HFFc6 (cell line): ENCODE results near the gene ATAD1. TPM values are rescaled to one million over a fixed set of nuclear protein-coding genes. Genes with fewer than 3 reads are reported as not detected.
"Not testable (repeated sequence)": the region's sequence is repeated elsewhere in the genome, so short reads cannot be mapped to it uniquely, and the experiment has no call there.

Experiments used
- DNase-seq: peaks from one replicate; pipeline ENCODE4 v3.0.0-alpha.2; 2018
- H3K27ac Mint-ChIP-seq: 2 replicates; pipeline ENCODE4 v1.8.0; 2020; ENCODE audit warnings: mild to moderate bottlenecking, mixed read lengths
- H3K27me3 Mint-ChIP-seq: 2 replicates; pipeline ENCODE4 v1.8.0; 2021; ENCODE audit warnings: mild to moderate bottlenecking, moderate library complexity, mixed read lengths; ENCODE audit not compliant: insufficient read depth
- H3K36me3 Mint-ChIP-seq: 2 replicates; pipeline ENCODE4 v1.8.0; 2021; ENCODE audit warnings: low read depth, mixed read lengths
- H3K4me1 Mint-ChIP-seq: 2 replicates; pipeline ENCODE4 v1.8.0; 2020; ENCODE audit warnings: low read depth, mixed read lengths
- H3K4me3 Mint-ChIP-seq: 2 replicates; pipeline ENCODE4 v1.8.0; 2020; ENCODE audit warnings: mild to moderate bottlenecking, moderate library complexity, mixed read lengths
- H3K9me3 Mint-ChIP-seq: 2 replicates; pipeline ENCODE4 v1.8.0; 2020; ENCODE audit warnings: mild to moderate bottlenecking, mixed read lengths
- total RNA-seq, 6 experiments: library from RNA; stranded (reverse); fragmentation: NEBNext Ultra II Directional; extraction: Animal tissue kit (Norgen Biotek cat#: 25700); gene quantifications; 2 replicates in 1 of 6; 3 replicates in 5 of 6; pipeline ENCODE4 v1.2.3, GENCODE V29; 2021
- TF ChIP-seq, protein P1 (sequence below): fragments of 200-600 bp; sonication (generic); IDR thresholded peaks from 2 replicates; pipeline ENCODE4 v1.5.0; 2021; ENCODE audit warnings: antibody characterized with exemption, mild to moderate bottlenecking

ATAD1 gene
- total RNA-seq, 6 experiments from 2014 or later, result 33.4 to 44.4 (median 35.8) TPM

DNA sequence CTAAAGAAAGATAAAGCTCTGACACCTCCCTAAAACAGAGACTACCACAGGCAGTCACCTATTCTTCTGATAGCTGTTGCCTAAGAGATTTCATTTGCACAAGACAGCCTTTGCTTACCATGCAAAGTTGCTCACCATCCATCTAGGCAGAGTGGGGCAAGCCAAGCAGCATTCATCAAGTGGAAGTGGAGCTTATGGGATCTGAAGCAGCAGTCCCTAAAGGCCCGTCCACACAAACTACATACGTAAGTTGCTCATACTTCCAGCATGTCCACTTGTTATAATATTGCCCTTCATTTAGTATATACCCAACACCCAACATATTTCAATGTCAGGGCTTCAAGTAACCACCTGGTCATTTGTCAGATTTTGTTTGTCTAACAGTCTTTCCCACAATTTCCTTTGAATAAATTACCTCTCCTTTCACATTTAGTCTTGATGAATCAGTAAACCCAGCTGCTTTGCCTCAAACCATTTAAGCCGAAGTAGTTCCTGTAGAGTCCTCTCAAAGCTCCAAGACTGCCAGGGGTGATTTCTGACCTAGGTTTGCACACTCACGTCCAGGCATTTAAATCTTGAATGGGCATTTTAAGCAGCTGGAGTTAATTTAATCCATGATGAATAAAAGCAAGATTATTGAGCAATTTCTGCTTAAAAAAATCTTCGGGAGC is 67.9 kb downstream of the ATAD1 start:
- H3K36me3 Mint-ChIP-seq, result peaks cover 52% of the 10 kb centered on the region
- peak; percentile 79 for DNase-seq
- peaks cover 3% of the 10 kb centered on the region; the same call in 1 of the 2 replicates for H3K9me3 Mint-ChIP-seq
- H3K4me3 Mint-ChIP-seq, result peak overlapping the region; percentile 2; the same call in 1 of the 2 replicates
- peaks cover 58% of the 10 kb centered on the region for H3K4me1 Mint-ChIP-seq
- peak overlapping the region; percentile 77 for H3K27ac Mint-ChIP-seq
- no peaks in the 10 kb centered on the region; the same call in none of the 2 replicates for H3K27me3 Mint-ChIP-seq
- TF ChIP-seq, protein P1, sequence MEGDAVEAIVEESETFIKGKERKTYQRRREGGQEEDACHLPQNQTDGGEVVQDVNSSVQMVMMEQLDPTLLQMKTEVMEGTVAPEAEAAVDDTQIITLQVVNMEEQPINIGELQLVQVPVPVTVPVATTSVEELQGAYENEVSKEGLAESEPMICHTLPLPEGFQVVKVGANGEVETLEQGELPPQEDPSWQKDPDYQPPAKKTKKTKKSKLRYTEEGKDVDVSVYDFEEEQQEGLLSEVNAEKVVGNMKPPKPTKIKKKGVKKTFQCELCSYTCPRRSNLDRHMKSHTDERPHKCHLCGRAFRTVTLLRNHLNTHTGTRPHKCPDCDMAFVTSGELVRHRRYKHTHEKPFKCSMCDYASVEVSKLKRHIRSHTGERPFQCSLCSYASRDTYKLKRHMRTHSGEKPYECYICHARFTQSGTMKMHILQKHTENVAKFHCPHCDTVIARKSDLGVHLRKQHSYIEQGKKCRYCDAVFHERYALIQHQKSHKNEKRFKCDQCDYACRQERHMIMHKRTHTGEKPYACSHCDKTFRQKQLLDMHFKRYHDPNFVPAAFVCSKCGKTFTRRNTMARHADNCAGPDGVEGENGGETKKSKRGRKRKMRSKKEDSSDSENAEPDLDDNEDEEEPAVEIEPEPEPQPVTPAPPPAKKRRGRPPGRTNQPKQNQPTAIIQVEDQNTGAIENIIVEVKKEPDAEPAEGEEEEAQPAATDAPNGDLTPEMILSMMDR, result no peak

DNA sequence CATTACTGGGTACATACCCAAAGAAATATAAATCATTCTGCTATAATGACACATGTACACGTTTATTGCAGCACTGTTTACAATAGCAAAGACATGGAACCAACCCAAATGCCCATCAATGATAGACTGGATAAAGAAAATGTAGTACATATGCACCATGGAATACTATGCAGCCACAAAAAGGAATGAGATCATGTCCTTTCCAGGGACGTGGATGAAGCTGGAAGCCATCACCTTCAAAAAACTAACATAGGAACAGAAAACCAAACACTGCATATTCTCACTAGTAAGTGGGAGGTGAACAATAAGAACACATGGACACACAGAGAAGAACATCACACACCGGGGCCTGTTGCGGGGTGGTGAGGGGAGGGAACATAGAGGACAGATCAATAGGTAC is 69.8 kb downstream of the ATAD1 start:
- not testable (repeated sequence) for H3K27me3 Mint-ChIP-seq, DNase-seq, H3K9me3 Mint-ChIP-seq
- Mint-ChIP-seq H3K27ac (peak overlapping the region; percentile 57), H3K4me1 (peaks cover 48% of the 10 kb centered on the region), H3K36me3 (peaks cover 53% of the 10 kb centered on the region), H3K4me3 (peak overlapping the region; percentile 32; the same call in 1 of the 2 replicates)

DNA sequence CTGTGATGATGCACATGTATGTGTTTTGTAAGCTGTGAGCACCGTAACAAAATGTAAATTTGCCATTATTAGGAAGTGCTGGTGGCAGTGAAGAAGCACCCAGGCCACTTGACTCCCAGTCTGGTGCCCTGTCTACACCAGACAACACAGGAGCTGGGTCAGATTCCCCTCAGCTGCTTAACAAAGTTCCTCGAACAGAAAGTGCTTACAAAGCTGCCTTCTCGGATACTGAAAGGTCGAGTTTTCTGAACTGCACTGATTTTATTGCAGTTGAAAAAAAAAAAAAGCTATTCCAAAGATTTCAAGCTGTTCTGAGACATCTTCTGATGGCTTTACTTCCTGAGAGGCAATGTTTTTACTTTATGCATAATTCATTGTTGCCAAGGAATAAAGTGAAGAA is 71.1 kb downstream of the ATAD1 start:
- Mint-ChIP-seq H3K27me3 (peaks cover 4% of the 10 kb centered on the region), H3K4me3 (no peak overlapping the region)

DNA sequence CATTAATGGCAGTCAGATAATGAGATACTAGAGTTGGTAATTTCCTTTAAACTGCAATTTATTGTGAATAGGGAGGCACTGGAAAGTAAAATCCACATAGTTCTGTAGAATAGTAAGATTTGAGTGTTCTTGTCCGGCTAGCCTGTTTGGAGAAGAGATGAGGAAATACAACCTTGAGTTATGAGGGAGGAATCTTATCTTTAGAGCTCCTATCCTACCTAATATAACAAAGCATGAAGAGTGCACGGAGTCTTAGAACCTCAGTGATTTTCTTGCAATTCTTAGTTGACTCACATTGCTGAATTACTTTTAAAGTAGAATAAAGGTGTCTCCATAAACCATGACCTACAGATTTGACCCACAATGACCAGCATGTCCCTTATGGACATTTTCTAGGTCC is 73.4 kb downstream of the ATAD1 start:
- Mint-ChIP-seq H3K9me3 (peaks cover 3% of the 10 kb centered on the region; the same call in 1 of the 2 replicates), H3K4me3 (no peak overlapping the region), H3K27me3 (peaks cover 7% of the 10 kb centered on the region), H3K36me3 (peaks cover 54% of the 10 kb centered on the region), H3K27ac (no peak overlapping the region), H3K4me1 (peaks cover 27% of the 10 kb centered on the region)
- no peak for DNase-seq
- TF ChIP-seq, protein P1, result no peak

More for the DNA sequence above, 71.1 kb downstream of the ATAD1 start:
- peaks cover 3% of the 10 kb centered on the region; the same call in 1 of the 2 replicates for H3K9me3 Mint-ChIP-seq
- DNase-seq, result no peak
- peaks cover 49% of the 10 kb centered on the region for H3K36me3 Mint-ChIP-seq
- TF ChIP-seq, protein P1, result no peak
- H3K4me1 Mint-ChIP-seq, result peaks cover 35% of the 10 kb centered on the region
- no peak overlapping the region for H3K27ac Mint-ChIP-seq

- H3K9me3 Mint-ChIP-seq, DNase-seq, H3K4me3 Mint-ChIP-seq, H3K27me3 Mint-ChIP-seq: not testable (repeated sequence)
- peak overlapping the region; percentile 34; the same call in 1 of the 2 replicates for H3K27ac Mint-ChIP-seq
- H3K4me1 Mint-ChIP-seq, result peaks cover 21% of the 10 kb centered on the region
- peaks cover 44% of the 10 kb centered on the region for H3K36me3 Mint-ChIP-seq
Measured at GRCh38 chr10:87742992-87743610, 74.9 kb downstream of the ATAD1 start.

DNA sequence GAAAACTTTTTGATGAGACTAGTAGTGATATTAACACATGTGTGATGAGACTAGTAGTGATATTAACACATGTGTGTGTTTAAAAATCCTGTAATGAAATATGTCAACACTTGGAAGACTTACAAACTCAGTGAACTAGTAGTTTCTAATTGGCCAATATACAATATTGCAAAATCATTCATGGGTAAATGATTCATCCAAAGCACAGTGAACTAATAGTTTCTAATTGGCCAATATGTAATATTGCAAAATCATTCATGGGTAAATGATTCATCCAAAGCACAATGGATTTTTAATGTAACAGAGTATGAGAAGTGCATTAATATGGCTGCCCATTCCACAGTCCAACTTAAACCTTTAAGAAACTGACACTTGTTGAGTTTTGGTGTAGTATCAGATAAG is 77.8 kb downstream of the ATAD1 start:
- Mint-ChIP-seq H3K27me3 (peaks cover 11% of the 10 kb centered on the region), H3K36me3 (peaks cover 48% of the 10 kb centered on the region), H3K27ac (peak overlapping the region; percentile 58), H3K9me3 (no peaks in the 10 kb centered on the region), H3K4me3 (no peak overlapping the region), H3K4me1 (peaks cover 25% of the 10 kb centered on the region)
- peak; percentile 70 for DNase-seq
- TF ChIP-seq, protein P1, result no peak
